ENCODE data around the gene SLC25A21. TPM values are rescaled to one million over a fixed set of nuclear protein-coding genes. Genes with fewer than 3 reads are reported as not detected.
"Not testable (repeated sequence)": the region's sequence is repeated elsewhere in the genome, so short reads cannot be mapped to it uniquely, and the experiment has no call there.

Gene SLC25A21
- total RNA-seq, 1 experiment from 2014 or later: 2.1 TPM

DNA sequence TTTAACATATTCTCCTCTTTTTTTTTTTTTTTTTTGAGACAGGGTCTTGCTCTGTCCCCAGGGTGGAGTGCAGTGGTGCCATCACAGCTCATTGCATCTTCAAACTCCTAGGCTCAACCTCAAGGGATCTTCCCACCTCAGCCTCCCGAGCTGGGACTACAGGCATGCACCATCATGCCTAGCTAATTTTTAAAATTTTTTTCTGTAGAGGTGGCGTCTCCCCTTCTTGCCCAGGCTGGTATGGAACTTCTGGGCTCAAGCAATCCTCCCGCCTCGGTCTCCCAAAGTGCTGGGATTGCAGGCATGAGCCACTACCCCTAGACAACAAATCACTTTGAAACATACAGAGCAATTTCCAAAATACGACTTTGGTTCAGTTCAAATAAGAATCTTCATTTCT lies 355.9 kb downstream of the SLC25A21 start:
- intact Hi-C loops (cut with micrococcal nuclease; ENCODE audit: unreplicated experiment) (no loop called here), in situ Hi-C loops (cut with HindIII; ENCODE audit: low pct_unique_long_range_greater_than_20kb, low sequenced_read_pairs) (no loop called here)
- Histone ChIP-seq H3K4me1 (ENCODE audit: control insufficient read depth, insufficient read depth, low read length) (no peaks in the 10 kb centered on the region), H3K4me3 (ENCODE audit: low read depth in 2 of 2, low read length in 2 of 2) (no peak overlapping the region), H3K36me3 (ENCODE audit: control insufficient read depth, insufficient read depth, low read length) (no peaks in the 10 kb centered on the region; the same call in 1 of the 2 replicates), H3K27me3 (ENCODE audit: control insufficient read depth, insufficient read depth, low read length) (no peaks in the 10 kb centered on the region), H3K27ac (ENCODE audit: low read length) (no peak overlapping the region), H3K9me3 (ENCODE audit: control insufficient read depth, insufficient read depth, low read depth, low read length) (no peaks in the 10 kb centered on the region)
- ChIA-PET CTCF (interaction anchor here (0.6 kb wide), 1 partner anchor 103 kb away, joined by 7 read pairs; no protein-coding TSS in a partner anchor), POLR2A (no interaction called here)
- no TSS peak for BruUV-seq (replicated peaks)
- TF ChIP-seq POLR2AphosphoS5 (IDR thresholded peaks at IDR 0.05; ENCODE audit: low read depth, low read length): no peak
- TF ChIP-seq, protein P1, sequence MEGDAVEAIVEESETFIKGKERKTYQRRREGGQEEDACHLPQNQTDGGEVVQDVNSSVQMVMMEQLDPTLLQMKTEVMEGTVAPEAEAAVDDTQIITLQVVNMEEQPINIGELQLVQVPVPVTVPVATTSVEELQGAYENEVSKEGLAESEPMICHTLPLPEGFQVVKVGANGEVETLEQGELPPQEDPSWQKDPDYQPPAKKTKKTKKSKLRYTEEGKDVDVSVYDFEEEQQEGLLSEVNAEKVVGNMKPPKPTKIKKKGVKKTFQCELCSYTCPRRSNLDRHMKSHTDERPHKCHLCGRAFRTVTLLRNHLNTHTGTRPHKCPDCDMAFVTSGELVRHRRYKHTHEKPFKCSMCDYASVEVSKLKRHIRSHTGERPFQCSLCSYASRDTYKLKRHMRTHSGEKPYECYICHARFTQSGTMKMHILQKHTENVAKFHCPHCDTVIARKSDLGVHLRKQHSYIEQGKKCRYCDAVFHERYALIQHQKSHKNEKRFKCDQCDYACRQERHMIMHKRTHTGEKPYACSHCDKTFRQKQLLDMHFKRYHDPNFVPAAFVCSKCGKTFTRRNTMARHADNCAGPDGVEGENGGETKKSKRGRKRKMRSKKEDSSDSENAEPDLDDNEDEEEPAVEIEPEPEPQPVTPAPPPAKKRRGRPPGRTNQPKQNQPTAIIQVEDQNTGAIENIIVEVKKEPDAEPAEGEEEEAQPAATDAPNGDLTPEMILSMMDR (IDR thresholded peaks at IDR 0.05): no peak
- TF ChIP-seq, protein P2, sequence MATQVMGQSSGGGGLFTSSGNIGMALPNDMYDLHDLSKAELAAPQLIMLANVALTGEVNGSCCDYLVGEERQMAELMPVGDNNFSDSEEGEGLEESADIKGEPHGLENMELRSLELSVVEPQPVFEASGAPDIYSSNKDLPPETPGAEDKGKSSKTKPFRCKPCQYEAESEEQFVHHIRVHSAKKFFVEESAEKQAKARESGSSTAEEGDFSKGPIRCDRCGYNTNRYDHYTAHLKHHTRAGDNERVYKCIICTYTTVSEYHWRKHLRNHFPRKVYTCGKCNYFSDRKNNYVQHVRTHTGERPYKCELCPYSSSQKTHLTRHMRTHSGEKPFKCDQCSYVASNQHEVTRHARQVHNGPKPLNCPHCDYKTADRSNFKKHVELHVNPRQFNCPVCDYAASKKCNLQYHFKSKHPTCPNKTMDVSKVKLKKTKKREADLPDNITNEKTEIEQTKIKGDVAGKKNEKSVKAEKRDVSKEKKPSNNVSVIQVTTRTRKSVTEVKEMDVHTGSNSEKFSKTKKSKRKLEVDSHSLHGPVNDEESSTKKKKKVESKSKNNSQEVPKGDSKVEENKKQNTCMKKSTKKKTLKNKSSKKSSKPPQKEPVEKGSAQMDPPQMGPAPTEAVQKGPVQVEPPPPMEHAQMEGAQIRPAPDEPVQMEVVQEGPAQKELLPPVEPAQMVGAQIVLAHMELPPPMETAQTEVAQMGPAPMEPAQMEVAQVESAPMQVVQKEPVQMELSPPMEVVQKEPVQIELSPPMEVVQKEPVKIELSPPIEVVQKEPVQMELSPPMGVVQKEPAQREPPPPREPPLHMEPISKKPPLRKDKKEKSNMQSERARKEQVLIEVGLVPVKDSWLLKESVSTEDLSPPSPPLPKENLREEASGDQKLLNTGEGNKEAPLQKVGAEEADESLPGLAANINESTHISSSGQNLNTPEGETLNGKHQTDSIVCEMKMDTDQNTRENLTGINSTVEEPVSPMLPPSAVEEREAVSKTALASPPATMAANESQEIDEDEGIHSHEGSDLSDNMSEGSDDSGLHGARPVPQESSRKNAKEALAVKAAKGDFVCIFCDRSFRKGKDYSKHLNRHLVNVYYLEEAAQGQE (IDR thresholded peaks at IDR 0.05; ENCODE audit: insufficient read depth in 1 of 2, low read depth in 2 of 2, low read length in 1 of 2): no peak
- TF ChIP-seq SIN3A (IDR thresholded peaks at IDR 0.05; ENCODE audit: borderline replicate concordance, insufficient read depth, low read depth, low read length): no peak
- TF ChIP-seq TCF7L2 (IDR thresholded peaks at IDR 0.05; ENCODE audit: low read depth, low read length): no peak
- DNase-seq (ENCODE audit: low read depth, low spot score) (no peak), ATAC-seq (no peak)

DNA sequence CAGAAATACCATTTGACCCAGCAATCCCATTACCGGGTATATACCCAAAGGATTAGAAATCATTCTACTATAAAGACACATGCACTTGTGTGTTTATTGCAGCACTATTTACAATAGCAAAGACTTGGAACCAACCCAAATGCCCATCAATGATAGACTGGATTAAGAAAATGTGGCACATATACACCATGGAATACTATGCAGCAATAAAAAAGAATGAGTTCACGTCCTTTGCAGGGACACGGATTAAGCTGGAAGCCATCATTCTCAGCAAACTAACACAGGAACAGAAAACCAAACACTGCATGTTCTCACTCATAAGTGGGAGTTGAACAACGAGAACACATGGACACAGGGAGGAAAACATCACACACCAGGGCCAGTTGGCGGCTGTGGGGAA lies 357.6 kb downstream of the SLC25A21 start:
- in situ Hi-C loops (cut with HindIII; ENCODE audit: low pct_unique_long_range_greater_than_20kb, low sequenced_read_pairs); CTCF ChIA-PET; H3K36me3 ChIP-seq (ENCODE audit: control insufficient read depth, insufficient read depth, low read length); H3K27me3 ChIP-seq (ENCODE audit: control insufficient read depth, insufficient read depth, low read length); DNase-seq (ENCODE audit: low read depth, low spot score); intact Hi-C loops (cut with micrococcal nuclease; ENCODE audit: unreplicated experiment); H3K9me3 ChIP-seq (ENCODE audit: control insufficient read depth, insufficient read depth, low read depth, low read length); ATAC-seq; H3K4me1 ChIP-seq (ENCODE audit: control insufficient read depth, insufficient read depth, low read length); POLR2A ChIA-PET; BruUV-seq (replicated peaks); H3K4me3 ChIP-seq (ENCODE audit: low read depth in 2 of 2, low read length in 2 of 2); H3K27ac ChIP-seq (ENCODE audit: low read length): not testable (repeated sequence)

DNA sequence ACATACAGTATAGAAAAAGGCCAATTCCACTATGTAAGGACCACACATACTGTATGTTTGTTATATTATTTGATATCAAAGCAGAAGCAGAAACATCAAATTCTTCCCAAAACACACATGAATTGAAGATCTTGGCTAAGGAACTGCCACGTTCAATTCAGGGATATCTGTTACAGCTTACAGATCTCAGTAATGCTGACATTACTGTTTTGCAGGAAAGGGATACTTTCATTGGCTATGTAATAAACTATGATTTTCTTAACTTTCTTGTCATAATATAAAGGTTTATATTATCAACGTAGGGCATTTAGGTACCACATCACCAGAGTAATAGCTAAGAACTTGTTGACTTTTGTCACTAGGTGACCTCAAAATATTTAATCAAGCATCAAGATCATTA lies 362.2 kb downstream of the SLC25A21 start:
- intact Hi-C loops (cut with micrococcal nuclease; ENCODE audit: unreplicated experiment) (no loop called here), in situ Hi-C loops (cut with HindIII; ENCODE audit: low pct_unique_long_range_greater_than_20kb, low sequenced_read_pairs) (no loop called here)
- ChIA-PET CTCF (no interaction called here), POLR2A (no interaction called here)
- H3K27me3 ChIP-seq (ENCODE audit: control insufficient read depth, insufficient read depth, low read length): no peaks in the 10 kb centered on the region
- no peaks in the 10 kb centered on the region for H3K9me3 ChIP-seq (ENCODE audit: control insufficient read depth, insufficient read depth, low read depth, low read length)
- H3K4me1 ChIP-seq (ENCODE audit: control insufficient read depth, insufficient read depth, low read length): no peaks in the 10 kb centered on the region
- H3K27ac ChIP-seq (ENCODE audit: low read length): no peak overlapping the region
- TF ChIP-seq POLR2AphosphoS5 (IDR thresholded peaks at IDR 0.05; ENCODE audit: low read depth, low read length) (no peak), TCF7L2 (IDR thresholded peaks at IDR 0.05; ENCODE audit: low read depth, low read length) (no peak), SIN3A (IDR thresholded peaks at IDR 0.05; ENCODE audit: borderline replicate concordance, insufficient read depth, low read depth, low read length) (no peak)
- TF ChIP-seq, protein P2 (IDR thresholded peaks at IDR 0.05; ENCODE audit: insufficient read depth in 1 of 2, low read depth in 2 of 2, low read length in 1 of 2): no peak
- TF ChIP-seq, protein P1 (IDR thresholded peaks at IDR 0.05): no peak
- ATAC-seq: no peak
- no TSS peak for BruUV-seq (replicated peaks)
- H3K4me3 ChIP-seq (ENCODE audit: low read depth in 2 of 2, low read length in 2 of 2): no peak overlapping the region
- no peak for DNase-seq (ENCODE audit: low read depth, low spot score)
- H3K36me3 ChIP-seq (ENCODE audit: control insufficient read depth, insufficient read depth, low read length): no peaks in the 10 kb centered on the region
